SU-DHL-6 (cell line): ENCODE data around the gene CATSPER1.

Experiments
- CTCF ChIP-seq: fragments of 200-600 bp; sonication (generic); IDR thresholded peaks from one replicate; pipeline ENCODE4 v1.5.1; 2017; ENCODE audit warnings: antibody characterized with exemption, mild to moderate bottlenecking, low read length, moderate library complexity; ENCODE audit not compliant: insufficient read depth, poor library complexity, severe bottlenecking
- EZH2phosphoT487 ChIP-seq: fragments of 200-600 bp; sonication (generic), shearing (Covaris generic); conservative IDR thresholded peaks from 2 replicates; pipeline ENCODE4 v1.6.1; 2018; ENCODE audit warnings: mild to moderate bottlenecking, antibody characterized with exemption, low read length, moderate library complexity, mixed read lengths

- TF ChIP-seq CTCF = no peak
- no peak for TF ChIP-seq EZH2phosphoT487
Observed at GRCh38 chr11:66032957-66033735, 6.9 kb upstream of the CATSPER1 start.
